Endothelial cell of umbilical vein (primary cell): ENCODE measurements around the gene ZNF124. TPM values are rescaled to one million over a fixed set of nuclear protein-coding genes. Genes with fewer than 3 reads are reported as not detected.

Experiments used
- BruUV-seq: library from RNA; stranded (reverse); fragments of 400-500 nt; replicated peaks from 2 replicates; lab custom pipeline; 2021; lab: Mats Ljungman, UMichigan
- CTCF ChIA-PET: fragments of 300-600, 350-600 bp; sonication (Branson Sonifier 250); formaldehyde crosslinking; loops from one replicate; lab custom pipeline; 2021; ENCODE audit warnings: antibody characterized with exemption, inconsistent platforms; lab: Charles Lee
- POLR2A ChIA-PET: fragments of 300-600, 350-600 bp; sonication (Branson Sonifier 250); formaldehyde crosslinking; loops from one replicate; lab custom pipeline; 2021; ENCODE audit warnings: antibody characterized with exemption, inconsistent platforms; lab: Charles Lee
- DNase-seq: peaks from one replicate; pipeline ENCODE4 v3.0.0-alpha.2; 2011; ENCODE audit warnings: low read depth, low spot score
- FAIRE-seq: peaks from 2 replicates; lab custom pipeline; 2011; peaks lifted over from hg19 to GRCh38; lab: Jason Lieb, UNC
- H2AFZ ChIP-seq: 2 replicates; pipeline ENCODE4 v1.6.0; 2012; ENCODE audit warnings: low read depth, low read length, control low read depth, inconsistent platforms
- H3K27ac ChIP-seq: 2 replicates; pipeline ENCODE4 v1.5.1; 2011; ENCODE audit warnings: low read depth, mild to moderate bottlenecking, control low read depth, low read length, moderate library complexity; ENCODE audit not compliant: insufficient read depth
- H3K27me3 ChIP-seq, 2 experiments: 2 replicates each; pipeline versions ENCODE4 v1.6.0 to v1.6.1; 2011; ENCODE audit warnings: low read length in 2 of 2, mixed read lengths in 1 of 2; ENCODE audit not compliant: control insufficient read depth in 2 of 2, insufficient read depth in 2 of 2
- H3K36me3 ChIP-seq, 2 experiments: 2 replicates in 1 of 2; 3 replicates in 1 of 2; pipeline ENCODE4 v1.5.1; 2011; ENCODE audit warnings: low read length in 2 of 2, mild to moderate bottlenecking in 1 of 2, moderate library complexity in 1 of 2; ENCODE audit not compliant: control insufficient read depth in 2 of 2, insufficient read depth in 2 of 2; ENCODE audit errors: extremely low read depth in 1 of 2
- H3K4me1 ChIP-seq: 3 replicates; pipeline ENCODE4 v1.5.1; 2011; ENCODE audit warnings: mild to moderate bottlenecking, low read length; ENCODE audit not compliant: control insufficient read depth, insufficient read depth; ENCODE audit errors: extremely low read depth
- H3K4me2 ChIP-seq: 2 replicates; pipeline ENCODE4 v1.6.1; 2011; ENCODE audit warnings: low read length, control low read depth, mixed read lengths; ENCODE audit not compliant: insufficient read depth
- H3K4me3 ChIP-seq, 3 experiments: fragments of 200-600 bp in 1 of 3; sonication (generic), shearing (Covaris generic) in 1 of 3; replicated peaks in 1 of 3; 2 replicates each; pipeline ENCODE4 v1.5.1; 2011 to 2016; ENCODE audit warnings: control low read depth in 3 of 3, low read length in 3 of 3, mild to moderate bottlenecking in 2 of 3, inconsistent platforms in 1 of 3, low read depth in 1 of 3, moderate library complexity in 1 of 3; ENCODE audit not compliant: insufficient read depth in 1 of 3
- H3K79me2 ChIP-seq: 2 replicates; pipeline ENCODE4 v1.6.0; 2012; ENCODE audit warnings: low read length, inconsistent platforms; ENCODE audit not compliant: control insufficient read depth, insufficient read depth
- H3K9ac ChIP-seq: replicated peaks from 2 replicates; pipeline ENCODE3; 2011; ENCODE audit warnings: low read length, control low read depth; ENCODE audit not compliant: insufficient read depth; ENCODE audit errors: extremely low read depth
- H3K9me1 ChIP-seq: replicated peaks from 3 replicates; pipeline ENCODE4 v1.6.0; 2011; ENCODE audit warnings: mild to moderate bottlenecking, low read length; ENCODE audit not compliant: control insufficient read depth, insufficient read depth; ENCODE audit errors: extremely low read depth
- H3K9me3 ChIP-seq: replicated peaks from 2 replicates; pipeline ENCODE4 v1.5.1; 2012; ENCODE audit warnings: low read length, inconsistent platforms; ENCODE audit not compliant: control insufficient read depth, insufficient read depth
- H4K20me1 ChIP-seq: replicated peaks from 2 replicates; pipeline ENCODE3; 2011; ENCODE audit warnings: mild to moderate bottlenecking, low read length; ENCODE audit not compliant: control insufficient read depth, insufficient read depth; ENCODE audit errors: extremely low read depth
- EZH2 ChIP-seq: IDR thresholded peaks from 2 replicates; pipeline ENCODE4 v1.6.1; 2012; ENCODE audit warnings: borderline replicate concordance, low read depth, mild to moderate bottlenecking, moderate library complexity, low read length, inconsistent platforms; ENCODE audit not compliant: severe bottlenecking
- FOS ChIP-seq: IDR thresholded peaks from 2 replicates; pipeline ENCODE4 v1.6.1; 2011; ENCODE audit warnings: mild to moderate bottlenecking, low read length, moderate library complexity, borderline replicate concordance; ENCODE audit not compliant: insufficient read depth
- GATA2 ChIP-seq: IDR thresholded peaks from 2 replicates; pipeline ENCODE4 v1.7.0; 2011; ENCODE audit warnings: low read depth, mild to moderate bottlenecking, moderate library complexity, mixed read lengths, low read length; ENCODE audit not compliant: insufficient read length, insufficient read depth
- JUN ChIP-seq: IDR thresholded peaks from 2 replicates; pipeline ENCODE4 v1.6.1; 2011; ENCODE audit warnings: borderline replicate concordance, low read depth; ENCODE audit not compliant: insufficient read length, insufficient read depth
- MYC ChIP-seq: IDR thresholded peaks from one replicate; pipeline ENCODE4 v1.6.1; 2011; ENCODE audit warnings: mild to moderate bottlenecking, low read depth, low read length
- POLR2A ChIP-seq: IDR thresholded peaks from 2 replicates; pipeline ENCODE4 v1.6.1; 2012; ENCODE audit warnings: low read depth, mild to moderate bottlenecking, control low read depth, low read length
- POLR2AphosphoS5 ChIP-seq: IDR thresholded peaks from 2 replicates; pipeline ENCODE4 v1.6.1; 2012; ENCODE audit warnings: low read depth, mild to moderate bottlenecking, control low read depth, low read length, moderate library complexity; ENCODE audit not compliant: insufficient read depth
- dilution Hi-C: fragments of 300-500 bp; cut with MboI; formaldehyde crosslinking; loops from one replicate; pipeline ENCODE4 v1.15.0; 2019; ENCODE audit warnings: low sequenced_read_pairs; ENCODE audit not compliant: extremely low pct_ligation_motif_present
- intact Hi-C: fragments of 100-400 bp; cut with micrococcal nuclease; formaldehyde crosslinking; loops from one replicate; pipeline ENCODE4 v1.10.0; 2022
- polyA plus RNA-seq, 4 experiments: library from polyadenylated mRNA; depleted of rRNA in 3 of 4; stranded (reverse) in 3 of 4; unstranded in 1 of 4; fragments of >200 nt; gene quantifications; 2 replicates each; pipeline versions ENCODE4 v1.2.1 to v1.2.3, GENCODE V29; 2011 to 2012; ENCODE audit warnings: missing spikeins in 1 of 4
- total RNA-seq: library from RNA; stranded (reverse); gene quantifications from 2 replicates; pipeline ENCODE4 v1.2.3, GENCODE V29; 2021
- TF ChIP-seq, protein P1 (sequence below): IDR thresholded peaks from 2 replicates; pipeline ENCODE4 v1.6.1; 2011; ENCODE audit not compliant: insufficient read depth, insufficient read length
- TF ChIP-seq, protein P2 (sequence below), 2 donors: IDR thresholded peaks; 1 replicate in 1 of 2; 2 replicates in 1 of 2; pipeline ENCODE4 v1.5.1; 2011; ENCODE audit warnings: low read length in 2 of 2, mild to moderate bottlenecking in 2 of 2, moderate library complexity in 2 of 2, control low read depth in 1 of 2, inconsistent platforms in 1 of 2, low read depth in 1 of 2; ENCODE audit not compliant: insufficient read depth in 1 of 2; ENCODE audit errors: extremely low read depth in 1 of 2

Gene ZNF124
- total and polyA plus RNA-seq, 2 donors (not counting 3 experiments of a cell fraction or from before 2014, with no cell fraction given), result 3.5 to 25.6 TPM

DNA sequence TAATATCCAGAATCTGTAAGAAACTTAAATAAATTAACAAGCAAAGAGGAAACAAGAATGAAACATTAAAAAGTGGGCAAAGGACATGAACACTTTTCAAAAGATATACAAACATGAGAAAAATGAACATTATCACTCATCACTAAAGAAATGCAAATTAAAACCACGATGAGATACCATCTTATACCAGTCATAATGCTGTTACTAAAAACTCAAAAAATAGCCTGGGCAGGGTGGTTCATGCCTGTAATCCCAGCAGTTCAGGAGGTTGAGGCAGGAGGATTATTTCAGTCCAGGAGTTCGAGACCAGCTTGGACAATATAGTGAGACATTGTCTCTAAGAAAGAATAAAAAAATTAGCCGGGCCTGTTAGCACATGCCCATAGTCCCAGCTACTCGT, 6.1 kb downstream of the ZNF124 start:
- Histone ChIP-seq H3K27ac (no peak overlapping the region), H3K9ac (no peak overlapping the region), H3K4me3 (no peak overlapping the region), H3K4me2 (no peak overlapping the region), H4K20me1 (peaks cover 5% of the 10 kb centered on the region), H3K79me2 (peaks cover 83% of the 10 kb centered on the region), H3K4me1 (no peaks in the 10 kb centered on the region), H2AFZ (no peak overlapping the region), H3K9me3 (no peaks in the 10 kb centered on the region), H3K36me3 (no peaks in the 10 kb centered on the region), H3K27me3 (no peaks in the 10 kb centered on the region), H3K9me1 (no peaks in the 10 kb centered on the region)
- POLR2A ChIA-PET, result no interaction called here
- CTCF ChIA-PET, result no interaction called here
- no peak for FAIRE-seq
- no TSS peak for BruUV-seq
- TF ChIP-seq FOS, result no peak
- no peak for TF ChIP-seq MYC
- no peak for TF ChIP-seq POLR2AphosphoS5
- TF ChIP-seq, protein P1, sequence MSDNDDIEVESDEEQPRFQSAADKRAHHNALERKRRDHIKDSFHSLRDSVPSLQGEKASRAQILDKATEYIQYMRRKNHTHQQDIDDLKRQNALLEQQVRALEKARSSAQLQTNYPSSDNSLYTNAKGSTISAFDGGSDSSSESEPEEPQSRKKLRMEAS, result no peak
- TF ChIP-seq POLR2A, result no peak
- no peak for TF ChIP-seq EZH2
- no peak for TF ChIP-seq GATA2
- TF ChIP-seq, protein P2, sequence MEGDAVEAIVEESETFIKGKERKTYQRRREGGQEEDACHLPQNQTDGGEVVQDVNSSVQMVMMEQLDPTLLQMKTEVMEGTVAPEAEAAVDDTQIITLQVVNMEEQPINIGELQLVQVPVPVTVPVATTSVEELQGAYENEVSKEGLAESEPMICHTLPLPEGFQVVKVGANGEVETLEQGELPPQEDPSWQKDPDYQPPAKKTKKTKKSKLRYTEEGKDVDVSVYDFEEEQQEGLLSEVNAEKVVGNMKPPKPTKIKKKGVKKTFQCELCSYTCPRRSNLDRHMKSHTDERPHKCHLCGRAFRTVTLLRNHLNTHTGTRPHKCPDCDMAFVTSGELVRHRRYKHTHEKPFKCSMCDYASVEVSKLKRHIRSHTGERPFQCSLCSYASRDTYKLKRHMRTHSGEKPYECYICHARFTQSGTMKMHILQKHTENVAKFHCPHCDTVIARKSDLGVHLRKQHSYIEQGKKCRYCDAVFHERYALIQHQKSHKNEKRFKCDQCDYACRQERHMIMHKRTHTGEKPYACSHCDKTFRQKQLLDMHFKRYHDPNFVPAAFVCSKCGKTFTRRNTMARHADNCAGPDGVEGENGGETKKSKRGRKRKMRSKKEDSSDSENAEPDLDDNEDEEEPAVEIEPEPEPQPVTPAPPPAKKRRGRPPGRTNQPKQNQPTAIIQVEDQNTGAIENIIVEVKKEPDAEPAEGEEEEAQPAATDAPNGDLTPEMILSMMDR (IDR thresholded peaks at IDR 0.05; ENCODE audit: extremely low read depth in 1 of 2, insufficient read depth in 1 of 2, low read depth in 1 of 2, low read length in 2 of 2), result no peak
- TF ChIP-seq JUN, result no peak
- no peak for DNase-seq
- intact Hi-C loops (no loop called here), dilution Hi-C loops (no loop called here)
